Fibroblast of lung (primary cell): ENCODE results near the gene SLC25A23. TPM values are rescaled to one million over a fixed set of nuclear protein-coding genes. Genes with fewer than 3 reads are reported as not detected.

ENCODE experiments used
- DNase-seq, 2 donors: peaks; one replicate each; pipeline versions ENCODE4 v3.0.0 to v3.0.0-alpha.2; 2010; ENCODE audit warnings: low read depth in 2 of 2
- H2AFZ ChIP-seq: 2 replicates; pipeline ENCODE4 v1.5.1; 2012; ENCODE audit warnings: low read length, control low read depth, inconsistent platforms
- H3K27ac ChIP-seq: 2 replicates; pipeline ENCODE4 v1.5.1; 2011; ENCODE audit warnings: low read length, control low read depth; ENCODE audit not compliant: insufficient read depth
- H3K27me3 ChIP-seq: 2 replicates; pipeline ENCODE4 v1.5.1; 2011; ENCODE audit warnings: mild to moderate bottlenecking, low read length; ENCODE audit not compliant: control insufficient read depth, insufficient read depth
- H3K36me3 ChIP-seq: 2 replicates; pipeline ENCODE4 v1.5.1; 2011; ENCODE audit warnings: low read length; ENCODE audit not compliant: control insufficient read depth, insufficient read depth
- H3K4me1 ChIP-seq: 2 replicates; pipeline ENCODE4 v1.5.1; 2011; ENCODE audit warnings: low read length; ENCODE audit not compliant: control insufficient read depth, insufficient read depth; ENCODE audit errors: extremely low read depth
- H3K4me2 ChIP-seq: 2 replicates; pipeline ENCODE4 v1.5.1; 2011; ENCODE audit warnings: low read length, control low read depth; ENCODE audit not compliant: insufficient read depth; ENCODE audit errors: extremely low read depth
- H3K4me3 ChIP-seq, 4 experiments: fragments of 200-600 bp in 1 of 4; sonication (generic) in 1 of 4; replicated peaks in 1 of 4; 2 replicates each; pipeline ENCODE4 v1.5.1; 2011 to 2016; ENCODE audit warnings: low read length in 4 of 4, low read depth in 3 of 4, mild to moderate bottlenecking in 3 of 4, control low read depth in 2 of 4, inconsistent platforms in 1 of 4, mixed read lengths in 1 of 4; ENCODE audit not compliant: insufficient read depth in 1 of 4; ENCODE audit errors: control extremely low read depth in 1 of 4
- H3K79me2 ChIP-seq: 2 replicates; pipeline ENCODE4 v1.5.1; 2012; ENCODE audit warnings: mild to moderate bottlenecking, low read length, inconsistent platforms; ENCODE audit not compliant: control insufficient read depth, insufficient read depth
- H3K9ac ChIP-seq: 2 replicates; pipeline ENCODE4 v1.5.1; 2011; ENCODE audit warnings: mild to moderate bottlenecking, low read length, control low read depth; ENCODE audit not compliant: insufficient read depth
- H3K9me3 ChIP-seq: 2 replicates; pipeline ENCODE4 v1.5.1; 2012; ENCODE audit warnings: low read depth, low read length; ENCODE audit not compliant: control insufficient read depth, insufficient read depth
- H4K20me1 ChIP-seq: 2 replicates; pipeline ENCODE4 v1.5.1; 2011; ENCODE audit warnings: low read length; ENCODE audit not compliant: control insufficient read depth, insufficient read depth; ENCODE audit errors: extremely low read depth
- CTCF ChIP-seq, 2 donors: IDR thresholded peaks in 1 of 2; conservative IDR thresholded peaks in 1 of 2; 1 replicate in 1 of 2; 2 replicates in 1 of 2; pipeline ENCODE4 v1.5.1; 2011 to 2012; ENCODE audit warnings: low read length in 2 of 2, control low read depth in 1 of 2, inconsistent platforms in 1 of 2, low read depth in 1 of 2, mild to moderate bottlenecking in 1 of 2
- EZH2 ChIP-seq: IDR thresholded peaks from 2 replicates; pipeline ENCODE4 v1.5.1; 2012; ENCODE audit warnings: low read length, control low read depth, mild to moderate bottlenecking; ENCODE audit errors: missing control alignments
- polyA plus RNA-seq, 2 donors: library from polyadenylated mRNA; depleted of rRNA in 1 of 2; stranded (reverse) in 1 of 2; unstranded in 1 of 2; fragments of >200 nt; gene quantifications; 2 replicates each; pipeline ENCODE4 v1.2.1, GENCODE V29; 2011 to 2012; ENCODE audit warnings: missing spikeins in 1 of 2
- total RNA-seq: library from RNA; depleted of rRNA; stranded (reverse); fragments of >200 nt; gene quantifications from 2 replicates; pipeline ENCODE4 v1.2.1, GENCODE V29; 2014

Gene SLC25A23
- total and polyA plus RNA-seq, 2 donors (not counting 1 experiment from before 2014, with no cell fraction given) = 7.9 to 33.9 TPM

DNA sequence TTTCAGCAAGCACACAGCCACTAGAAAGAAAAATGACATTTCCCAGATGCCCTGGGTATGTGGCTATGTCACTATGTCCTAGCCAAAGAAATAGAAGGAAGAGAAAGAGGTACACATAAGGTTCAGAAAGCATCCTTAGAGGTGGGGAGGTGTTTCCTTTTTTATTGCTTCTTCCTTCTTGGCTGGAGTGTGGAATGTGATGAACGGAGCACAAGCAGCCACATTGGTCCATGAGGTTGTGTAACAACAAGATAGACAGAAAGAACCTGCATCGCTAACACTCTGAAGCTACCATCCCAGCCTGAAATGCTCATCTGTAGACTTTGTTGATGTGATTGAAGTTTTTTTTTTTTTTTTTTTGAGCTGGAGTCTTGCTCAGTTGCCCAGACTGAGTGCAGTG, 6.7 kb downstream of the SLC25A23 start:
- Histone ChIP-seq H3K4me3 (no peak overlapping the region), H3K27ac (no peak overlapping the region), H3K79me2 (no peaks in the 10 kb centered on the region), H3K4me1 (no peaks in the 10 kb centered on the region), H3K9me3 (no peaks in the 10 kb centered on the region), H3K27me3 (no peaks in the 10 kb centered on the region), H3K9ac (no peak overlapping the region), H2AFZ (no peak overlapping the region), H3K36me3 (peaks cover 2% of the 10 kb centered on the region), H4K20me1 (no peaks in the 10 kb centered on the region), H3K4me2 (no peak overlapping the region)
- DNase-seq = no peak
- TF ChIP-seq EZH2 (no peak), CTCF (conservative IDR thresholded peaks at IDR 0.05 in 1 of 2, IDR thresholded peaks at IDR 0.05 in 1 of 2; ENCODE audit: low read depth in 1 of 2, low read length in 2 of 2) (no peak)

- H4K20me1 ChIP-seq = no peaks in the 10 kb centered on the region
- no peak for TF ChIP-seq EZH2
- no peak for TF ChIP-seq CTCF (conservative IDR thresholded peaks at IDR 0.05 in 1 of 2, IDR thresholded peaks at IDR 0.05 in 1 of 2; ENCODE audit: low read depth in 1 of 2, low read length in 2 of 2)
- peaks cover under 1% of the 10 kb centered on the region for H3K36me3 ChIP-seq
- H3K27me3 ChIP-seq = no peaks in the 10 kb centered on the region
- no peak overlapping the region for H2AFZ ChIP-seq
- no peak overlapping the region for H3K9ac ChIP-seq
- DNase-seq = no peak
- H3K79me2 ChIP-seq = no peaks in the 10 kb centered on the region
- H3K4me2 ChIP-seq = no peak overlapping the region
- H3K27ac ChIP-seq = no peak overlapping the region
- H3K9me3 ChIP-seq = no peaks in the 10 kb centered on the region
- no peak overlapping the region for H3K4me3 ChIP-seq
- H3K4me1 ChIP-seq = no peaks in the 10 kb centered on the region
Measured at GRCh38 chr19:6452223-6452614, 7.4 kb downstream of the SLC25A23 start.

DNA sequence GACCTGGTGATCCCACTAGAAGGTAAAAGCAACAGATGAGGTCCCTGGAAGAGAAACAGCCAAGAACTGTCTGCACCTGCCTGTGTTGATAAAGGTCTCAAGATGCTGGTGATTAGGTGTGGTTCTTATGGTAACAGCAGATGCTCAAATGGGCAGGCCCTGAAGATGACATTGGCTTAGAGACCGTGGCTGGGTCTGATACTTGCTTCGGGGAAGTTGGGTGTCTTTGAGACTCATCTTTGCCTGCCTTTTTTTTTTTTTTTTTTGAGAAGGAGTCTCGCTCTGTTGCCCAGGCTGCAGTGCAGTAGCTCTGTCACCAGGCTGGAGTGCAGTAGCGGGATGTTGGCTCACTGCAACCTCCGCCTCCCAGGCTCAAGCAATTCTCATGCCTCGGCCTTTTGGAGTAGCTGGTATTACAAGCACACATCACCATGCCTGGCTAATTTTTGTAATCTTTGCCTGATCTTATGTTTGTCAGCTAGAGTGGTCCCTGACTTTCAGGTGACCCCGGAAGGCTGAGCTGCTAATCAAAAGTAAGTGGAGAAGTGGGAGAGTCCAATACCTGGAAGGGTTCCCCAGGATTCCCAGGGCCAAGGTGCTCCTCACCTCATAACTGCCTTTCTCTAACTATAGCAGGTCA, 7.9 kb downstream of the SLC25A23 start:
- Histone ChIP-seq H2AFZ (no peak overlapping the region), H3K36me3 (no peaks in the 10 kb centered on the region)

More for the DNA sequence above, 7.9 kb downstream of the SLC25A23 start:
- Histone ChIP-seq H3K9ac (no peak overlapping the region), H3K4me1 (no peaks in the 10 kb centered on the region), H3K9me3 (no peaks in the 10 kb centered on the region), H3K4me3 (no peak overlapping the region), H3K79me2 (no peaks in the 10 kb centered on the region), H3K27me3 (no peaks in the 10 kb centered on the region), H4K20me1 (no peaks in the 10 kb centered on the region), H3K4me2 (no peak overlapping the region), H3K27ac (no peak overlapping the region)
- TF ChIP-seq CTCF (conservative IDR thresholded peaks at IDR 0.05 in 1 of 2, IDR thresholded peaks at IDR 0.05 in 1 of 2; ENCODE audit: low read depth in 1 of 2, low read length in 2 of 2) (no peak), EZH2 (no peak)
- DNase-seq = no peak
